Neutrophil (primary cell): ENCODE measurements around the gene CNDP1.

Experiments used
- H3K27ac ChIP-seq: fragments of 200-600 bp; sonication (generic); 2 replicates; pipeline ENCODE4 v1.5.1; 2016; ENCODE audit warnings: mild to moderate bottlenecking, moderate library complexity
- H3K27me3 ChIP-seq: fragments of 200-600 bp; sonication (generic); 2 replicates; pipeline ENCODE4 v1.6.0; 2016; ENCODE audit warnings: mild to moderate bottlenecking
- H3K36me3 ChIP-seq: fragments of 200-600 bp; sonication (generic); 2 replicates; pipeline ENCODE4 v1.5.1; 2017
- H3K4me1 ChIP-seq, 2 experiments: fragments of 200-600 bp in 1 of 2; sonication (generic) in 1 of 2; 1 replicate in 1 of 2; 2 replicates in 1 of 2; pipeline versions ENCODE4 v1.5.1 to v1.6.1; 2013 to 2016; ENCODE audit warnings: low read depth in 1 of 2, low read length in 1 of 2, mild to moderate bottlenecking in 1 of 2, moderate library complexity in 1 of 2; ENCODE audit not compliant: control insufficient read depth in 1 of 2, insufficient read depth in 1 of 2
- H3K4me3 ChIP-seq, 2 experiments: fragments of 200-600 bp in 1 of 2; sonication (generic) in 1 of 2; 1 replicate in 1 of 2; 2 replicates in 1 of 2; pipeline ENCODE4 v1.5.1; 2013 to 2016; ENCODE audit warnings: low read depth in 1 of 2, low read length in 1 of 2, mild to moderate bottlenecking in 1 of 2, moderate library complexity in 1 of 2
- H3K9me3 ChIP-seq: fragments of 200-600 bp; sonication (generic); 2 replicates; pipeline ENCODE4 v1.5.1; 2016
- TF ChIP-seq, protein P1 (sequence below): fragments of 200-600 bp; sonication (generic); IDR thresholded peaks from 2 replicates; pipeline ENCODE4 v1.5.1; 2016; ENCODE audit warnings: antibody characterized with exemption

CNDP1 gene

DNA sequence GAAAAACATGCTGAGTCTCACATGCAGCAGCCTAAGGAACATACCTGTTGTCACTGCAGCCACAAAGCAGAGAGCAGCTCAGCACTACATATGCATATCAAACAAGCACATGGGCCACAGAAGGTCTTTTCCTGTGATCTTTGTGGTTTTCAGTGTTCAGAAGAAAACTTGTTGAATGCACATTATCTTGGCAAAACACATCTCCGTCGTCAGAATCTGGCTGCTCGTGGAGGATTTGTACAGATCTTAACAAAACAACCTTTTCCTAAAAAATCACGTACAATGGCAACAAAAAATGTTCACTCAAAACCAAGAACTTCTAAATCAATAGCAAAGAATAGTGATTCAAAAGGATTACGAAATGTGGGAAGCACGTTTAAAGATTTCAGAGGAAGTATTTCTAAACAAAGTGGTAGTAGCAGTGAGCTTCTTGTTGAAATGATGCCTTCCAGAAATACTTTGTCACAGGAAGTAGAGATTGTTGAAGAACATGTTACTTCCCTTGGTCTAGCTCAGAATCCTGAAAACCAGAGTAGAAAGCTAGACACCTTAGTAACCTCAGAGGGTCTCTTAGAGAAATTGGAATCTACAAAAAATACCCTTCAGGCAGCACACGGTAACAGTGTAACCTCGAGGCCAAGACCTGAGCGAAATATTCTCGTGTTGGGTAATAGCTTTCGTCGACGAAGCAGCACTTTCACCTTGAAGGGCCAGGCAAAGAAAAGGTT is 97.5 kb downstream of the CNDP1 start:
- TF ChIP-seq, protein P1, sequence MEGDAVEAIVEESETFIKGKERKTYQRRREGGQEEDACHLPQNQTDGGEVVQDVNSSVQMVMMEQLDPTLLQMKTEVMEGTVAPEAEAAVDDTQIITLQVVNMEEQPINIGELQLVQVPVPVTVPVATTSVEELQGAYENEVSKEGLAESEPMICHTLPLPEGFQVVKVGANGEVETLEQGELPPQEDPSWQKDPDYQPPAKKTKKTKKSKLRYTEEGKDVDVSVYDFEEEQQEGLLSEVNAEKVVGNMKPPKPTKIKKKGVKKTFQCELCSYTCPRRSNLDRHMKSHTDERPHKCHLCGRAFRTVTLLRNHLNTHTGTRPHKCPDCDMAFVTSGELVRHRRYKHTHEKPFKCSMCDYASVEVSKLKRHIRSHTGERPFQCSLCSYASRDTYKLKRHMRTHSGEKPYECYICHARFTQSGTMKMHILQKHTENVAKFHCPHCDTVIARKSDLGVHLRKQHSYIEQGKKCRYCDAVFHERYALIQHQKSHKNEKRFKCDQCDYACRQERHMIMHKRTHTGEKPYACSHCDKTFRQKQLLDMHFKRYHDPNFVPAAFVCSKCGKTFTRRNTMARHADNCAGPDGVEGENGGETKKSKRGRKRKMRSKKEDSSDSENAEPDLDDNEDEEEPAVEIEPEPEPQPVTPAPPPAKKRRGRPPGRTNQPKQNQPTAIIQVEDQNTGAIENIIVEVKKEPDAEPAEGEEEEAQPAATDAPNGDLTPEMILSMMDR, result no peak
- H3K9me3 ChIP-seq, result no peaks in the 10 kb centered on the region
- peak overlapping the region in 1 of 2 experiments; percentile 33 for H3K4me3 ChIP-seq

DNA sequence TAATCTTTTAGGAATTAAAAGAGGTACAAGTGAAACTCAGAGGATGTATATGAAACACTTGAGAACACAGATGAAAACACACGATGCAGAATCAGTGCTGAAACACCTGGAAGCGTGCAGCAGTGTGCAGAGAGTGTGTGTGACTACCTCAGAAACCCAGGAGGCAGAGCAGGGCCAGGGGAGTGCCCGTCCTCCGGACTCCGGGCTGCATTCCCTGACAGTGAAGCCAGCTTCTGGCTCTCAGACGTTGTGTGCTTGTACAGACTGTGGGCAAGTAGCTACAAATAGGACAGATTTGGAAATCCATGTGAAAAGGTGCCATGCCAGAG is 98.0 kb downstream of the CNDP1 start:
- H3K4me3 ChIP-seq, result peak overlapping the region in 1 of 2 experiments; percentile 33
- H3K27ac ChIP-seq, result peak overlapping the region; percentile 83
- H3K27me3 ChIP-seq, result no peaks in the 10 kb centered on the region
- TF ChIP-seq, protein P1, result no peak
- peaks cover 26 to 40% of the 10 kb centered on the region in 2 experiments for H3K4me1 ChIP-seq
- H3K36me3 ChIP-seq, result peaks cover 6% of the 10 kb centered on the region
- no peaks in the 10 kb centered on the region for H3K9me3 ChIP-seq

More for the DNA sequence above, 97.5 kb downstream of the CNDP1 start:
- Histone ChIP-seq H3K4me1 (peaks cover 22 to 40% of the 10 kb centered on the region in 2 experiments), H3K27ac (peak overlapping the region; percentile 83), H3K36me3 (peaks cover 6% of the 10 kb centered on the region), H3K27me3 (no peaks in the 10 kb centered on the region)

GRCh38 chr18:74632856-74633255 is 98.6 kb downstream of the CNDP1 start:
- TF ChIP-seq, protein P1, result no peak

DNA sequence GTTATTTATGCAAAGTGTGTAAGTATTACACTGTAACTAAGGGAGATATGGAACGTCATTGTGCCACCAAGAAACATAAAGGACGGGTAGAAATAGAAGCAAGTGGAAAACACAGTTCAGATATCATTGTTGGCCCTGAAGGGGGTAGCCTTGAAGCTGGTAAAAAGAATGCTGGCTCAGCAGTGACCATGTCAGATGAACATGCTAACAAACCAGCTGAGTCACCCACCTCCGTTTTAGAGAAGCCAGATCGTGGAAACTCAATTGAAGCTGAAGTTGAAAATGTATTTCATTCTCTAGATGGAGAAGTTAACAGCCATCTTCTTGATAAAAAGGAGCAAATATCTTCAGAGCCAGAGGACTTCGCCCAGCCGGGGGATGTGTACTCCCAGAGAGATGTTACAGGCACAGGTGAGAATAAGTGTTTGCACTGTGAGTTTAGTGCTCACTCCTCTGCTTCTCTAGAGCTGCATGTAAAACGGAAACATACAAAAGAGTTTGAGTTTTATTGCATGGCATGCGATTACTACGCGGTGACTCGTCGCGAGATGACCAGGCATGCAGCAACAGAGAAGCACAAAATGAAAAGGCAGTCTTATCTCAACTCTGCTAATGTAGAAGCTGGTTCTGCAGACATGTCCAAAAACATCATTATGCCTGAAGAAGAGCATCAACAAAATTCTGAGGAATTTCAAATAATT is 99.5 kb downstream of the CNDP1 start:
- Histone ChIP-seq H3K4me1 (peaks cover 26 to 40% of the 10 kb centered on the region in 2 experiments), H3K36me3 (peaks cover 6% of the 10 kb centered on the region), H3K27me3 (no peaks in the 10 kb centered on the region), H3K27ac (no peak overlapping the region), H3K9me3 (no peaks in the 10 kb centered on the region), H3K4me3 (no peak overlapping the region)
- TF ChIP-seq, protein P1, result no peak

More at GRCh38 chr18:74632856-74633255, 98.6 kb downstream of the CNDP1 start:
- H3K9me3 ChIP-seq, result no peaks in the 10 kb centered on the region
- no peaks in the 10 kb centered on the region for H3K27me3 ChIP-seq
- H3K4me3 ChIP-seq, result no peak overlapping the region
- H3K36me3 ChIP-seq, result peaks cover 6% of the 10 kb centered on the region
- peak overlapping the region; percentile 83 for H3K27ac ChIP-seq
- H3K4me1 ChIP-seq, result peaks cover 26 to 40% of the 10 kb centered on the region in 2 experiments

DNA sequence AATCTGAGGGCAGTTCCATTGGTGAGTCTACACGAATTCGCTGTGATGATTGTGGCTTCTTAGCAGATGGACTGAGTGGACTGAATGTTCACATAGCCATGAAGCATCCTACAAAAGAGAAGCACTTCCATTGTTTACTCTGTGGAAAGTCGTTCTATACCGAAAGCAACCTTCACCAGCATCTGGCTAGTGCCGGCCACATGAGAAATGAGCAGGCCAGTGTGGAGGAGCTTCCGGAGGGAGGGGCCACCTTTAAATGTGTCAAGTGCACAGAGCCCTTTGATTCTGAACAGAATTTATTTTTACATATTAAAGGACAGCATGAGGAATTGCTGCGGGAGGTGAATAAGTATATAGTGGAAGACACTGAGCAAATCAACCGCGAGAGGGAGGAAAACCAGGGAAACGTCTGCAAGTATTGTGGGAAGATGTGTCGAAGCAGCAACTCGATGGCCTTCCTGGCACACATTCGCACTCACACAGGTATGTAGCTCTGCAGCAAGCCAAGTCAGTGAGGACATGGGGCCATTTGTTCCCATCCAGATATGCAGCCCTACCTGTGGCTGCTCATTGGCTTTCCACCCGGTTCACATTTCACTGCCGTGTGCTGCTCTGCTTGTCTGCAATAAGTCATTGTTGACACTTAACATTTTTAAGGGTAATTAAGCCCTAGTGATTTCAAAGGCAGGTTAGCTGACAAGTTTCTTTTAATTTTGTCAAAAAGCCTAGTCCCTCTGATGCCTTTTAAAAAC is 101.1 kb downstream of the CNDP1 start:
- Histone ChIP-seq H3K4me1 (peaks cover 26 to 40% of the 10 kb centered on the region in 2 experiments), H3K9me3 (no peaks in the 10 kb centered on the region), H3K4me3 (no peak overlapping the region), H3K27ac (no peak overlapping the region), H3K27me3 (no peaks in the 10 kb centered on the region), H3K36me3 (peaks cover 6% of the 10 kb centered on the region)
- TF ChIP-seq, protein P1, result no peak
